GM19455 (cell line): ENCODE measurements around the gene WDR86.

Experiments used
- ATAC-seq: cut with Tn5 transposase; IDR thresholded peaks from one replicate; pipeline ENCODE4 v1.9.1; 2021; ENCODE audit not compliant: unreplicated experiment

The WDR86 gene

GRCh38 chr7:151439855-151440798 lies 30.3 kb upstream of the WDR86 start, which contains the start of gene CRYGN:
Gene CRYGN, minus strand, starts transcription at chr7:151440141. Its CDS starts 224 bp downstream, at chr7:151439917.
- no peak for ATAC-seq

- no peak for ATAC-seq
Observed at GRCh38 chr7:151438864-151439601, 29.2 kb upstream of the WDR86 start.

GRCh38 chr7:151437866-151438516 lies 28.2 kb upstream of the WDR86 start:
- ATAC-seq = no peak

- ATAC-seq = no peak
Observed at GRCh38 chr7:151437159-151437553, 27.3 kb upstream of the WDR86 start.

- no peak for ATAC-seq
Observed at GRCh38 chr7:151436446-151437158, 26.8 kb upstream of the WDR86 start.

DNA sequence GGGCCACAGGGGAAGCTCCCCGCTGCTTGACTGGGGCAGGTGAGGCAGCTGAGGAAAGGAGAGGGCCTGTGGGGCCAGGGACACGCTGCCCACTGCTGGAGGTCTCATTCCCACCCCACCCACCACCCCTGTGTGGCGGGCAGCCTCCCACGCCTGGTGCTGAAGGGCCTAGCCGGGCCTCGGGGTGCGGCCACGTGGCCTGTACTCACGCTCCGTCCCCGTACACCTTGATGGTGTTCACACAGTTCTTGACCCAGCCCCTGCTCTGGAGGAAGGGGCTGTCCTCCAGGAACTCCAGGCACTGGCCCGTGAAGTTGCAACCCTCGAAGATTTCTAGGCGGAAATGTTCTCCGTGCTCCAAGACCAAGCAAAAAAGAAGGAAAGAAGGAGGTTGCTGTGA lies 26.1 kb upstream of the WDR86 start:
- ATAC-seq = no peak

- no peak for ATAC-seq
Observed at GRCh38 chr7:151435103-151435916, 25.5 kb upstream of the WDR86 start.

GRCh38 chr7:151434549-151434948 lies 24.7 kb upstream of the WDR86 start:
- no peak for ATAC-seq

GRCh38 chr7:151433721-151434400 lies 24.0 kb upstream of the WDR86 start:
- ATAC-seq = no peak

- ATAC-seq = peak; percentile 63
Observed at GRCh38 chr7:151432658-151433521, 23.1 kb upstream of the WDR86 start.

- ATAC-seq = no peak
Observed at GRCh38 chr7:151431768-151432311, 22.0 kb upstream of the WDR86 start.

DNA sequence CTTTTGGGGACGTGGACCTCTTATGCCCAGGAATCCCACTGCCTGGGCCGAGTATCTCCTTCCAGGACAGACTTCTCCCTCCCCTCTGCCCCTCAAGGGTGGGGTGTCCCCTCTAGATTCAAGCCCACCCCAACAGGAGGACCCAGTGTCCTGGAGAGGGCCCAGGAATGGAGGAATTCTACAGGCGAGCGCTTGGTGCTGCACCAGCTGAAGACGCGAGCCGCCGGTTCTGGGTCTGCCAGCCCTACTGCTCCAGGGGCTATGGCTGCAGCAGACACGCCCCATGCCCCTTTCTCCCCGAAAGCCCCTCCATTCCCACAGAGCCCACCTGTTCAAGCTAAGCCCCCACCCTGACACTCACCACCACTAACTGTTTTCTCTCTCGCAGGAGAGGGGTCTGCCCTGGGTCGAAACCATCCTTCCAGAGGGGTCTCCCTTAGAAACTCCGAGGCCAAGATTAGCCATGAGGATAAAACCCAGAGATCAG lies 21.5 kb upstream of the WDR86 start:
- no peak for ATAC-seq

DNA sequence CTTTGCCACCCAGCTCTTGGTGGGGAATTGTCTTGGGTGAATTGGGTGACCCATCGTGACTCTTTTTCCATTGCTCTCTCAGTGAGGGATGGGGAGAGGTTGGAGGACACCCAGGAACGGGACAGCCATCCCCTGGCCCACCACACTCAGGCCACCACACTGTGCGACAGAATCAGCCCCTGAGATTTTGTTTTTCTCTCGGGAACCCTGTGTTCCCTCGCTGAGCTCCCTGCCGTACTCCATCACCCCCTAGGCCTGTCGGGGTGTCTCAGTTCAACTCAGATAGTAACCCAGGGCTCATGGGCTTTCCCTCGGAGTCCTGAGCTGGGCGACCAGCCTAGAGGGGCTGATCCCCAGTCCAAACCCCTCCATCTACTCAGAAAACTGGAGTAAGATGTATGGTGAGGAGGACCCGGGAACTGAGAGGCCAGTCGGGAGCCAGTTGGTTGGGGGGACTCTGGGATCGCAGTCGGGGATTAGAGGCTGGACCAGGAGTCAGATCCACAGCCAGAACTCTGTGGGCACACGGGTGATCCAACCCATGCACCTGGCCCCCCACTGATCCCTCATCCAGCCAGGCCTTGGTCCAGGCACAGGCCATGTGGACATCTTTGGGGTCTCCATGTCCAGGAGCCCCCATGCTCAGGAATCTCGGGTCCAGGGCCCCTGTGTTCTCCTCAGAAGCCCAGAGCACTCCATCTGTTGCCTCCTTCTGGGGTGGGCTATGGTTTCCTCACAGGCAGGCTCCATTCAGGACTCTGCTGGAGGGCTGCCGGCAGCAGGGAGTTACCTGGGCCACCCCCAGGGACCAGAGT lies 20.8 kb upstream of the WDR86 start:
- ATAC-seq = no peak

- no peak for ATAC-seq
Observed at GRCh38 chr7:151429560-151430331, 19.9 kb upstream of the WDR86 start.

DNA sequence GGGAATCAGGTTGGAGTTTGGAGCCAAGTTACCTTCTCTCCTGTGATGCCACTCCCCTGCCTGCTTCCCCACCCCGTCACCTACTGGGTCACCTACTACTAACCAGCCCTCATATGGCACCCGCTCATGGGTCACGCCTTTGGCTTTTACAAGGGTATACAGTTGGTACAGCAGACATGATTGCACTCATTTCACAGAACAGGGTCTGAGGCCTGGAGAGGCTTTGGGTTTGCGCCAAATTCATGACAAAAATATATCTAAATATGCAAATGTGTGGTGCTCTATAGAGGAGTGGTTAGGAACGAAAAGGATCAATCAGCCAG lies 19.4 kb upstream of the WDR86 start:
- ATAC-seq = no peak

DNA sequence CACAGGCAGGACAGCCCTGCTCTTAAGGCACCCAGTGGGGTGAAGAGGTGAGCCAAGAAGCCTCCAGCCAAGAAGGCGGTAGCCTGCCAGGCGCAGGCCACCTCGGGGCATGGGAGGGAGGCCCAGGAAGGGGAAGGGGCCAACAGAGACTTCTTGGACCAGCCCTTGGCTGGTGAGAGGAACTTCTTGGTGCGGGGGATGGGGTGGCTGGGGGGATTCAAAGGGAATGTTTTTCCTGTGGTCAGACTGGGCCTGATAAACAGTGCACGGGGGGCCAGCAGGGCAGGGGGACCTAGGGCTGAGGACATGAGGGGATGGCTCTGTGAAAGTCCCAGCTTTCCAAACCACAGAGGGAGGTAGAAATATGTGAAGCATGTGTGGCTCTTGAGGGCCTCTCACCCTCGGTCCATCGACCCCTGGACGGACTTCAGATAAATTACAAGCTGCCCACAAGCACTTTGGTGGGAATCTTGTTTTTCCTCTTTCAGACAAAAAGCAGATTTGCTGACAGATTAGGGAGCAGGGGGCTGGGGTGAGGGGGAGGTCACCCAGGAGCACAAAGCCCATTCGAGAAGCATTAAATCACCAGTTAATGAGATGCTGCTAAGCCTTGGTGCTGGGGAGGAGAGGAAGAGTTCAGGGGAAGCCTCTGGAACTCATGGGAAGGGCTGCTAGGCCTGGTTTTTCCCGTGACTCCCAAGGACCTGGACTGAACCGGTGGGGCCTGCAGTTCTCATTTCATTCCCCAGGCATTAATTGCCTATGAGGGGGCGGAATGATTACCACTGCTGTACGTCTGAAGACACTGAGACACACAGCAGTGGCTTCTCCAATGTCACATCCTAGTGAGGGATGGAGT lies 18.8 kb upstream of the WDR86 start:
- ATAC-seq = no peak
